Measurements from ENCODE around the gene MAMDC4.

Gene MAMDC4

GRCh38 chr9:136808075-136808805 is 43.9 kb upstream of the MAMDC4 start:
- H3K36me3 ChIP-seq (ENCODE audit: control insufficient read depth, insufficient read depth, low read length), result no peaks in the 10 kb centered on the region
- H3K27me3 ChIP-seq (replicated peaks; ENCODE audit: control insufficient read depth, insufficient read depth, low read length, poor library complexity, severe bottlenecking), result no peaks in the 10 kb centered on the region
- H3K4me1 ChIP-seq (ENCODE audit: control insufficient read depth, insufficient read depth, low read length, poor library complexity, severe bottlenecking), result peaks cover 21% of the 10 kb centered on the region
- H3K4me3 ChIP-seq (ENCODE audit: insufficient read depth, low read depth, low read length, poor library complexity, severe bottlenecking), result peak overlapping the region; percentile 76
- no peaks in the 10 kb centered on the region for H3K9me3 ChIP-seq (ENCODE audit: control insufficient read depth, low read length)
- peak overlapping the region; percentile 51 for H3K27ac ChIP-seq (ENCODE audit: insufficient read depth, low read length, poor library complexity, severe bottlenecking)
- peak in 2 of 3 donors; percentile 21 to 26 for DNase-seq

GRCh38 chr9:136808806-136809158 is 43.4 kb upstream of the MAMDC4 start:
- no peaks in the 10 kb centered on the region for H3K36me3 ChIP-seq (ENCODE audit: control insufficient read depth, insufficient read depth, low read length)
- H3K27ac ChIP-seq (ENCODE audit: insufficient read depth, low read length, poor library complexity, severe bottlenecking), result no peak overlapping the region
- H3K4me3 ChIP-seq (ENCODE audit: insufficient read depth, low read depth, low read length, poor library complexity, severe bottlenecking), result peak overlapping the region; percentile 76
- H3K4me1 ChIP-seq (ENCODE audit: control insufficient read depth, insufficient read depth, low read length, poor library complexity, severe bottlenecking), result peaks cover 21% of the 10 kb centered on the region
- no peaks in the 10 kb centered on the region for H3K27me3 ChIP-seq (replicated peaks; ENCODE audit: control insufficient read depth, insufficient read depth, low read length, poor library complexity, severe bottlenecking)
- DNase-seq, result no peak
- no peaks in the 10 kb centered on the region for H3K9me3 ChIP-seq (ENCODE audit: control insufficient read depth, low read length)

GRCh38 chr9:136814725-136815421 is 37.3 kb upstream of the MAMDC4 start:
- Histone ChIP-seq H3K27me3 (replicated peaks; ENCODE audit: control insufficient read depth, insufficient read depth, low read length, poor library complexity, severe bottlenecking) (no peaks in the 10 kb centered on the region), H3K27ac (ENCODE audit: insufficient read depth, low read length, poor library complexity, severe bottlenecking) (no peak overlapping the region), H3K4me1 (ENCODE audit: control insufficient read depth, insufficient read depth, low read length, poor library complexity, severe bottlenecking) (peaks cover under 1% of the 10 kb centered on the region), H3K4me3 (ENCODE audit: insufficient read depth, low read depth, low read length, poor library complexity, severe bottlenecking) (no peak overlapping the region), H3K36me3 (ENCODE audit: control insufficient read depth, insufficient read depth, low read length) (no peaks in the 10 kb centered on the region), H3K9me3 (ENCODE audit: control insufficient read depth, low read length) (no peaks in the 10 kb centered on the region)
- no peak for DNase-seq

- Histone ChIP-seq H3K36me3 (ENCODE audit: control insufficient read depth, insufficient read depth, low read length) (no peaks in the 10 kb centered on the region), H3K9me3 (ENCODE audit: control insufficient read depth, low read length) (no peaks in the 10 kb centered on the region), H3K4me1 (ENCODE audit: control insufficient read depth, insufficient read depth, low read length, poor library complexity, severe bottlenecking) (no peaks in the 10 kb centered on the region), H3K27me3 (replicated peaks; ENCODE audit: control insufficient read depth, insufficient read depth, low read length, poor library complexity, severe bottlenecking) (no peaks in the 10 kb centered on the region), H3K27ac (ENCODE audit: insufficient read depth, low read length, poor library complexity, severe bottlenecking) (no peak overlapping the region), H3K4me3 (ENCODE audit: insufficient read depth, low read depth, low read length, poor library complexity, severe bottlenecking) (no peak overlapping the region)
- DNase-seq, result no peak
Observed at GRCh38 chr9:136815422-136815782, 36.7 kb upstream of the MAMDC4 start.

- no peak for DNase-seq
- Histone ChIP-seq H3K27ac (ENCODE audit: insufficient read depth, low read length, poor library complexity, severe bottlenecking) (no peak overlapping the region), H3K9me3 (ENCODE audit: control insufficient read depth, low read length) (no peaks in the 10 kb centered on the region), H3K4me3 (ENCODE audit: insufficient read depth, low read depth, low read length, poor library complexity, severe bottlenecking) (no peak overlapping the region), H3K27me3 (replicated peaks; ENCODE audit: control insufficient read depth, insufficient read depth, low read length, poor library complexity, severe bottlenecking) (no peaks in the 10 kb centered on the region), H3K36me3 (ENCODE audit: control insufficient read depth, insufficient read depth, low read length) (peaks cover 22% of the 10 kb centered on the region), H3K4me1 (ENCODE audit: control insufficient read depth, insufficient read depth, low read length, poor library complexity, severe bottlenecking) (no peaks in the 10 kb centered on the region)
Observed at GRCh38 chr9:136820971-136821825, 30.9 kb upstream of the MAMDC4 start.

- peaks cover 28% of the 10 kb centered on the region for H3K36me3 ChIP-seq (ENCODE audit: control insufficient read depth, insufficient read depth, low read length)
- no peaks in the 10 kb centered on the region for H3K27me3 ChIP-seq (replicated peaks; ENCODE audit: control insufficient read depth, insufficient read depth, low read length, poor library complexity, severe bottlenecking)
- H3K27ac ChIP-seq (ENCODE audit: insufficient read depth, low read length, poor library complexity, severe bottlenecking), result no peak overlapping the region
- H3K4me3 ChIP-seq (ENCODE audit: insufficient read depth, low read depth, low read length, poor library complexity, severe bottlenecking), result no peak overlapping the region
- DNase-seq, result no peak
- no peaks in the 10 kb centered on the region for H3K4me1 ChIP-seq (ENCODE audit: control insufficient read depth, insufficient read depth, low read length, poor library complexity, severe bottlenecking)
- H3K9me3 ChIP-seq (ENCODE audit: control insufficient read depth, low read length), result no peaks in the 10 kb centered on the region
Observed at GRCh38 chr9:136821826-136822544, 30.2 kb upstream of the MAMDC4 start.

- Histone ChIP-seq H3K27me3 (replicated peaks; ENCODE audit: control insufficient read depth, insufficient read depth, low read length, poor library complexity, severe bottlenecking) (no peaks in the 10 kb centered on the region), H3K4me1 (ENCODE audit: control insufficient read depth, insufficient read depth, low read length, poor library complexity, severe bottlenecking) (no peaks in the 10 kb centered on the region), H3K9me3 (ENCODE audit: control insufficient read depth, low read length) (no peaks in the 10 kb centered on the region), H3K27ac (ENCODE audit: insufficient read depth, low read length, poor library complexity, severe bottlenecking) (no peak overlapping the region), H3K36me3 (ENCODE audit: control insufficient read depth, insufficient read depth, low read length) (peaks cover 28% of the 10 kb centered on the region), H3K4me3 (ENCODE audit: insufficient read depth, low read depth, low read length, poor library complexity, severe bottlenecking) (no peak overlapping the region)
- DNase-seq, result no peak
Observed at GRCh38 chr9:136823136-136824046, 28.8 kb upstream of the MAMDC4 start.

GRCh38 chr9:136824496-136825225 is 27.5 kb upstream of the MAMDC4 start:
- no peaks in the 10 kb centered on the region for H3K27me3 ChIP-seq (replicated peaks; ENCODE audit: control insufficient read depth, insufficient read depth, low read length, poor library complexity, severe bottlenecking)
- no peak for DNase-seq
- peaks cover 40% of the 10 kb centered on the region for H3K36me3 ChIP-seq (ENCODE audit: control insufficient read depth, insufficient read depth, low read length)
- H3K4me3 ChIP-seq (ENCODE audit: insufficient read depth, low read depth, low read length, poor library complexity, severe bottlenecking), result no peak overlapping the region
- H3K27ac ChIP-seq (ENCODE audit: insufficient read depth, low read length, poor library complexity, severe bottlenecking), result no peak overlapping the region
- H3K9me3 ChIP-seq (ENCODE audit: control insufficient read depth, low read length), result no peaks in the 10 kb centered on the region
- H3K4me1 ChIP-seq (ENCODE audit: control insufficient read depth, insufficient read depth, low read length, poor library complexity, severe bottlenecking), result no peaks in the 10 kb centered on the region

All from effector memory CD4-positive, alpha-beta T cell (primary cell).